Fibroblast of skin of back (primary cell): ENCODE results near the gene HCST.

Experiments used
- DNase-seq: peaks from one replicate; pipeline ENCODE4 v3.0.0-alpha.2; 2013

Gene HCST

DNA sequence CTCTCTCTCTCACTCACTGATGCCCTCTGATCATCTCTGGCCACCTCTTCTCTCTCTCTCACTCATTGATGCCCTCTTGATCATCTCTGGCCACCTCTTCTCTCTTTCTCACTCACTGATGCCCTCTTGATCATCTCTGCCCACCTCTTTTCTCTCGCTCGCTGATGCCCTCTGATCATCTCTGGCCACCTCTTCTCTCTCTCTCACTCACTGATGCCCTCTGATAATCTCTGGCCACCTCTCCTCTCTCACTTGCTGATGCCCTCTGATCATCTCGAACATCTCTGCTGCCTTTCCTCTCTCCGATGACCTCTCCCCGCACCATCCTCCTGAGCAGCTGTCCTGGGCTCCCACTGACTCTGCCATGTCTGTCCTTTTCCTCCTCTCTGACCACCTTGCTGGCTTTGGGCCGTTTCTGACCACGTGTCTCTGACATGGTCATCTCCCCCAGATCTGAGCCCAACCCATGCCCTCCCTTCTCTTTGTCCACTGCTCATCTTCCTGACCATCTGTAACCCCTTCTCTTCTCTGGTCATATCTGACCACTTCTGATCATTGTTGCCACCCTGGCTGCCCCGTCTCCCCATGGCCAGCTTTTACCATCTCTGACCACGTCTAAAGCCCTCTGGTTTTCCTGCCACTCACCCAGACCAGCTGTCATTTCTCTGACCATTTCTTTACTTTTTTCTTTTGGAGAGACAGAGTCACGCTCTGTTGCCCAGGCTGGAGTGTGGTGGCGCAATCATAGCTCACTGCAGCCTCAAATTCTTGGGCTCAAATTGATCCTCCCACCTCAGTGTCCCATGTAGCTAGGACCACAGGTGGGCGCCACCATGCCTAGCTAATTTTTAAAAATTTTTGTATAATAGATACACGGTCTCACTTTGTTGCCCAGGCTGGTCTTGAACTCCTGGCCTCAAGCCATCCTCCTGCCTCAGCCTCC, 36.2 kb downstream of the HCST start:
- DNase-seq: no peak

DNA sequence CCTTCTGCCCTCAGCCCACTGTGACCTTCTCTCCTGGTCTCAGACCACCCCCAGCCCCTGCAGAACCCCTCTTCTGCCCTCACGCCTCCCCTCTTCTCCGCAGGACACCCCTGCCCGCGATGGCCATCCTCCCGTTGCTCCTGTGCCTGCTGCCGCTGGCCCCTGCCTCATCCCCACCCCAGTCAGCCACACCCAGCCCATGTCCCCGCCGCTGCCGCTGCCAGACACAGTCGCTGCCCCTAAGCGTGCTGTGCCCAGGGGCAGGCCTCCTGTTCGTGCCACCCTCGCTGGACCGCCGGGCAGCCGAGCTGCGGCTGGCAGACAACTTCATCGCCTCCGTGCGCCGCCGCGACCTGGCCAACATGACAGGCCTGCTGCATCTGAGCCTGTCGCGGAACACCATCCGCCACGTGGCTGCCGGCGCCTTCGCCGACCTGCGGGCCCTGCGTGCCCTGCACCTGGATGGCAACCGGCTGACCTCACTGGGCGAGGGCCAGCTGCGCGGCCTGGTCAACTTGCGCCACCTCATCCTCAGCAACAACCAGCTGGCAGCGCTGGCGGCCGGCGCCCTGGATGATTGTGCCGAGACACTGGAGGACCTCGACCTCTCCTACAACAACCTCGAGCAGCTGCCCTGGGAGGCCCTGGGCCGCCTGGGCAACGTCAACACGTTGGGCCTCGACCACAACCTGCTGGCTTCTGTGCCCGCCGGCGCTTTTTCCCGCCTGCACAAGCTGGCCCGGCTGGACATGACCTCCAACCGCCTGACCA, 37.2 kb downstream of the HCST start:
- no peak for DNase-seq

DNA sequence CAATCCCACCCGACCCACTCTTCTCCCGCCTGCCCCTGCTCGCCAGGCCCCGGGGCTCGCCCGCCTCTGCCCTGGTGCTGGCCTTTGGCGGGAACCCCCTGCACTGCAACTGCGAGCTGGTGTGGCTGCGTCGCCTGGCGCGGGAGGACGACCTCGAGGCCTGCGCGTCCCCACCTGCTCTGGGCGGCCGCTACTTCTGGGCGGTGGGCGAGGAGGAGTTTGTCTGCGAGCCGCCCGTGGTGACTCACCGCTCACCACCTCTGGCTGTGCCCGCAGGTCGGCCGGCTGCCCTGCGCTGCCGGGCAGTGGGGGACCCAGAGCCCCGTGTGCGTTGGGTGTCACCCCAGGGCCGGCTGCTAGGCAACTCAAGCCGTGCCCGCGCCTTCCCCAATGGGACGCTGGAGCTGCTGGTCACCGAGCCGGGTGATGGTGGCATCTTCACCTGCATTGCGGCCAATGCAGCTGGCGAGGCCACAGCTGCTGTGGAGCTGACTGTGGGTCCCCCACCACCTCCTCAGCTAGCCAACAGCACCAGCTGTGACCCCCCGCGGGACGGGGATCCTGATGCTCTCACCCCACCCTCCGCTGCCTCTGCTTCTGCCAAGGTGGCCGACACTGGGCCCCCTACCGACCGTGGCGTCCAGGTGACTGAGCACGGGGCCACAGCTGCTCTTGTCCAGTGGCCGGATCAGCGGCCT, 37.9 kb downstream of the HCST start:
- DNase-seq: no peak

DNA sequence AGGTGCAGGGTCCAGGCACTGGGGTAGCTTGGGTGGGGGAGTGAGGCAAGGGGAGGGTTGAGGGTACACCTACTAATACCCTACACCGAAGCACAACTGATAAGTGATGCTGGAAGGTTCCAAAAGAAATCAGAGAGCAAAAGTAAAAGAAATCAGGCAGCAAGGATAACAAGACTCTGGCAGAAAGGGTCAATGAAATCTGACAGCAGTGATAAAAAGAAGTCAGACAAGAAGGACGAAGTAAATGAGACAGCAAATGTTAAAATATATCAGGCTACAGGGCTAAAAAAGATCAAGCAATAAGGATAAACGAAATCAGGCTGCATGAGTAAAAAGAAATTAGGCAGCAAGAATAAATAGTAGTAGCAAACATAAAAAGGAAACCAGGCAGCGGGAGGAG, 38.5 kb downstream of the HCST start:
- no peak for DNase-seq

DNA sequence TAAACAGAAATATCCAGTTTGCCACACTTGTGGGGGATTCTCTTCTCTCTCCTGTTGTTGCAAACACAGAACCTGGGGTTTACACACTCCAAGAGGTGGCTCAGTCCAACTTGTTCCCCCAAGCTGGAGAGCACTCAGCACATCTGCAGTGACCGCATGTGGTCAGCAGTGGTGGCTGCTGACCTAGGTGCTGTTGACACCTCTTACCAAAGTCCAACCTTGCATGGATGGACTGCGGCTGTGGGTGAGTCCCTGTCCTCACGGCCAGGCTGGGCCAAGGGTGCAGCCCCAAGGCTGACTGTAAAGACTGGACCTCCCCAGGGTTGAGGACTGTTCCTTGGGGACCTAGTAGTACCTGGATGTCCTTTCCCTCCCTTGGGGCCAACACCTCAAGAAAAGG, 39.9 kb downstream of the HCST start:
- no peak for DNase-seq

DNA sequence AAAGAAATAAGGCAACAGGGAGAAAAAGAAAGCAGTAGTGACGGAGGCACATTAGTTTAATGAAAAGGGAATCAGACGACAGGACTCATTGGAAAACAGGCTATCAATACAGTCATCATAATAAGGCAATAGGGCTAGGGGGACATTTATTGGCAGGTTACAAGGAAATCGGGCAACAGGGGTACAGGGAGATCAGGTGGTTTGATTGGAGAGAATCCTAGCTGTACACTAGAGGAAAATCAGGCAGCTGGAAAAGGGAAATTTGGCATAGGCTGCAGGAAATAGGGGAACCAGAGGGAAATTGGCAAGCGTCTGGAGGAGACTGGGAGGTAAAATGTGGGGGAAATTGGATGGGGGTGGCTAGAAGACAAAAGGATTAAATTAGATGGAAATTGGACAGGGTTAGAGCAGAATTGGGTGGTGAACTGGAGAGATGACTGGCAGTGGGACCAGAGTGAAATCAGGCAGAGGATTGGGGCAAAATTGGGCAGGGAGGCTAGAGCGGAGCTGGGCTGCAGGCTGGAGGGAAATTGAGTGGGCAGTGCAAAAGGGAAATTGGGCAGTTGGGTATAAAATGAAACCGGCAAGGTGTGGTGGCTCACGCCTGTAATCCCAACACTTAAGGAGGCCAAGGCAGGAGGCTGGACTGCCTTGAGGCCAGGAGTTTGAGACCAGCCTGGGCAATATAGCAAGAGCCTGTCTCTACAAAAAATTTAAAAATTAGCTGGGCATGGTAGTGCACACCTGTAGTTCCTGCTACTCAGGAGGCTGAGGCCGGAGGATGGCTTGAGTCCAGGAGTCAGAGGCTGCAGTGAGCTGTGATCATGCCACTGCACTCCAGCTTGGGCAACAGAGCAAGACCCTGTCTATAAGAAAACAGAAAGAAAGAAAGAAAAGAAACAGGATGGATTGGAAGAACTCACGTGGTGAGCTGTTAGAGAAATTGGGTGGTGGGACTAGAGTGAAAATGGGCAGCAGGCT, 41.3 kb downstream of the HCST start:
- no peak for DNase-seq

DNA sequence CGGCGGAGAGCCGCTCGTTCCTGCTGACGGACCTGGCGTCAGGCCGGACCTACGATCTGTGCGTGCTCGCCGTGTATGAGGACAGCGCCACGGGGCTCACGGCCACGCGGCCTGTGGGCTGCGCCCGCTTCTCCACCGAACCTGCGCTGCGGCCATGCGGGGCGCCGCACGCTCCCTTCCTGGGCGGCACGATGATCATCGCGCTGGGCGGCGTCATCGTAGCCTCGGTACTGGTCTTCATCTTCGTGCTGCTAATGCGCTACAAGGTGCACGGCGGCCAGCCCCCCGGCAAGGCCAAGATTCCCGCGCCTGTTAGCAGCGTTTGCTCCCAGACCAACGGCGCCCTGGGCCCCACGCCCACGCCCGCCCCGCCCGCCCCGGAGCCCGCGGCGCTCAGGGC, 42.2 kb downstream of the HCST start:
- no peak for DNase-seq

DNA sequence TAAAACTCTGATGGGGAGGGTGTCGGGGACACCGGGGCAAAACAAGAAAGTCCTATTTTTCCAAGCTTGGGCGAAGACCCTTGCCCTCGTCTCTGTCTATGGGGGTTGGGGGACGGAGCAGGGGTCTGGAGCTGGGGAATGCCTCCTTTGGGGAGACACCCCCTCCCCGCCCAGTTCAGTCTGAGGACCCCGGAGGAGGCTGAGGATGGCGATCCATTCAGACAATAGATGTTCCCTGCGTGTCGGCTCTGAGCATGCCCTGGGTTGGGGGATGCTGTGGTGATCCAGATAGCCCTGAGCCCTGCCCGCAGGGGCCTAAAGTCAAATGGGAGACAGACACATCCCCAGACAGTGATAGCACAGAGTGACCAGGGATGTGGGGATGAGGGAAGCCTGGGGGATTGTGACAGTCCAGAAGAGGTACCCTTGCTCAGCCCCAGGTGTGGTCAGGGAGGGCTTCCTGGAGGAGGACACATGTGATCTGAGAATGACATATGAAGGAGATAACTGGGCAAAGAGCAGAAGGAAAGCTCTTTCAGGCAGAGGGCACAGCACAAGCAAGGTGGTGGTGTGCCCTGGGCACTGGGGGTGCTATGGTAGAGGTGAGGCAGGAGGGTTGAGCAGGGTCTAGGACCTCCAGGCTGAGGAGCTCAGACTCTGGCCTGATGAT, 42.9 kb downstream of the HCST start:
- no peak for DNase-seq

DNA sequence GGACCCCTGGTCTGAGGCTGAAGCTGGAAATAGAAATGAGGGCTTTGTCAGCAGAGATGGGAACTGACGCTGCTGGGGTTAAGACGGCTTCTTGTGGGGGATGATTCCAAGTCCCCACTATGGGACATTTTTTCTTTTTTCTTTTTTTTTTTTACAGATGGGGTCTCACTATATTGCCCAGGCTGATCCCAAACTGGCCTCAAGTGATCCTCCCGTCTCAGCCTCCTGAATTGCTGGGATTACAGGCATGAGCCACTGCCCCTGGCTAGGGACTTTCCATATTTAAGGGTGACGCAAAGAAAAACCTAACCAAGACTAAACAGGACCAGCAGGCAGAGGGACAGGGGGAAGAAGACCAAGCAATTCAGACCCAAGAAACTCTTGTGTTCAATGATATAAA, 43.9 kb downstream of the HCST start:
- no peak for DNase-seq

DNA sequence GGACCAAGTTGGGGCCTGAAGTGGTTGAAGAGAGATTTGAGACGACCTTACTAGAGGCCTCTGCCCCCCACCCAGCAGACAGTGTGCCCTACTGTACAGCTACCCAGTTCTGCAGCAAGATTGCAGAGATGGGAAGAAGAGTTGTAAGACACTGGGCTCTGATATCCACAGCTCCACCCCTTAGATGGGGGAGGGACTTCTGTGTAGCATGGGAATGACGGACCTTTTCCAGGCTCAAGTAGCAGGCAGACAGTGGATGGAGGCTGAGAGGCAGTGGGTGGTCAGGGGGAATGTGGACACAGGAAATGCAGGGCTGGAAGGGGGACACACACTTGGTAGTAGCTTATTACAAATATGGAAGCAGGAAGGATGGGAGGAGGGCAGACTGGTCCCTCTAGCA, 46.8 kb downstream of the HCST start:
- DNase-seq: no peak
